Measurements from ENCODE around the gene NLRC5. TPM values are rescaled to one million over a fixed set of nuclear protein-coding genes. Genes with fewer than 3 reads are reported as not detected.
"Not testable (repeated sequence)": the region's sequence is repeated elsewhere in the genome, so short reads cannot be mapped to it uniquely, and the experiment has no call there.

NLRC5 gene
- total RNA-seq, 1 experiment from 2014 or later, result 29.7 TPM

DNA sequence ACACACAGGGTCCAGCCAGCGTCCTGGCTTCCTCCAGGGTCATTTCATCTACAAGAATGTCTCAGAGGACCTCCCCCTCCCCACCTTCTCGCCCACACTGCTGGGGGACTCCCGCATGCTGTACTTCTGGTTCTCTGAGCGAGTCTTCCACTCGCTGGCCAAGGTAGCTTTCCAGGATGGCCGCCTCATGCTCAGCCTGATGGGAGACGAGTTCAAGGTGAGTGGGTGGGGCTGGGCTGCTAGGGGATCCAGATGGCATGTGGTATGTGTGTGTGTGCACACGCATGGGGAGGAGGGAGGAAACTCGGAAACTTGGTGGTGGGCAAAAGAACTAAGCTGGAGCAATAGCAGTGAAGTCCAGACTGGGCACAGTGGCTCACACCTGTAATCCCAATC, 16.1 kb upstream of the NLRC5 start:
- no peak overlapping the region for H3K4me3 ChIP-seq
- TF ChIP-seq EZH2 (IDR thresholded peaks at IDR 0.05; ENCODE audit: low read depth), result no peak
- TF ChIP-seq, protein P1, sequence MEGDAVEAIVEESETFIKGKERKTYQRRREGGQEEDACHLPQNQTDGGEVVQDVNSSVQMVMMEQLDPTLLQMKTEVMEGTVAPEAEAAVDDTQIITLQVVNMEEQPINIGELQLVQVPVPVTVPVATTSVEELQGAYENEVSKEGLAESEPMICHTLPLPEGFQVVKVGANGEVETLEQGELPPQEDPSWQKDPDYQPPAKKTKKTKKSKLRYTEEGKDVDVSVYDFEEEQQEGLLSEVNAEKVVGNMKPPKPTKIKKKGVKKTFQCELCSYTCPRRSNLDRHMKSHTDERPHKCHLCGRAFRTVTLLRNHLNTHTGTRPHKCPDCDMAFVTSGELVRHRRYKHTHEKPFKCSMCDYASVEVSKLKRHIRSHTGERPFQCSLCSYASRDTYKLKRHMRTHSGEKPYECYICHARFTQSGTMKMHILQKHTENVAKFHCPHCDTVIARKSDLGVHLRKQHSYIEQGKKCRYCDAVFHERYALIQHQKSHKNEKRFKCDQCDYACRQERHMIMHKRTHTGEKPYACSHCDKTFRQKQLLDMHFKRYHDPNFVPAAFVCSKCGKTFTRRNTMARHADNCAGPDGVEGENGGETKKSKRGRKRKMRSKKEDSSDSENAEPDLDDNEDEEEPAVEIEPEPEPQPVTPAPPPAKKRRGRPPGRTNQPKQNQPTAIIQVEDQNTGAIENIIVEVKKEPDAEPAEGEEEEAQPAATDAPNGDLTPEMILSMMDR (conservative IDR thresholded peaks at IDR 0.05), result no peak
- H3K4me2 ChIP-seq, result no peak overlapping the region
- no peaks in the 10 kb centered on the region for H3F3A ChIP-seq (ENCODE audit: insufficient read depth, low read depth)
- BruUV-seq (replicated peaks), result no TSS peak
- H3K27me3 ChIP-seq (ENCODE audit: insufficient read depth, low read depth), result no peaks in the 10 kb centered on the region
- no peak overlapping the region for H2AFZ ChIP-seq
- H4K20me1 ChIP-seq (ENCODE audit: insufficient read depth), result no peaks in the 10 kb centered on the region
- no peaks in the 10 kb centered on the region for H3K4me1 ChIP-seq (replicated peaks; ENCODE audit: insufficient read depth)
- H3K36me3 ChIP-seq (ENCODE audit: low read depth), result no peaks in the 10 kb centered on the region
- POLR2A ChIA-PET (ENCODE audit: unreplicated experiment), result no interaction called here
- no peak for DNase-seq
- no peaks in the 10 kb centered on the region for H3K79me2 ChIP-seq (ENCODE audit: low read depth)
- CTCF ChIA-PET, result no interaction called here
- no peak overlapping the region for H3K27ac ChIP-seq
- intact Hi-C loops (cut with micrococcal nuclease; ENCODE audit: unreplicated experiment), result no loop called here
- H3K9me2 ChIP-seq (ENCODE audit: insufficient read depth), result no peaks in the 10 kb centered on the region
- H3K9me3 ChIP-seq (ENCODE audit: insufficient read depth, low read depth), result no peaks in the 10 kb centered on the region

DNA sequence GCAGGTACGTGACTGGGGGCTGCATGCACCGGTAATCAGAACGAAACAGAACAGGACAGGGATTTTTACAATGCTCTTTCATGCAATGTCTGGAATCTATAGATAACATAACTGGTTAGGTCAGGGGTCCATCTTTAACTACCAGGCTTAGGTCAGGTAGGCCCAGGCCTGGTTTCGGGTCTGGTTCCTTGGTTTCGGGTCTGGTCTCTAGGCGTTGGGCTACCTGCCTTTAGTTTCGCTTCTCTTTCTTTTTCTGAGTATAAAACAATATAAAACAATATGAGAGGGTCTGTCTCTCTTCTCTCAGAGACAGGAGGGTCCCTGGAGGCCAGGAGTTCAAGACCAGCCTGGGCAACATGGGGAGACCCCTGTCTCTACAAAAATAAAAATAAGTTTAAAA, 15.5 kb upstream of the NLRC5 start:
- BruUV-seq (replicated peaks), result not testable (repeated sequence)

GRCh38 chr16:56974549-56975300, 14.6 kb upstream of the NLRC5 start:
- intact Hi-C loops (cut with micrococcal nuclease; ENCODE audit: unreplicated experiment), result no loop called here
- Histone ChIP-seq H2AFZ (no peak overlapping the region), H3K36me3 (ENCODE audit: low read depth) (no peaks in the 10 kb centered on the region), H3K4me2 (no peak overlapping the region), H3K4me1 (replicated peaks; ENCODE audit: insufficient read depth) (no peaks in the 10 kb centered on the region), H3K9me2 (ENCODE audit: insufficient read depth) (no peaks in the 10 kb centered on the region), H3K9me3 (ENCODE audit: insufficient read depth, low read depth) (no peaks in the 10 kb centered on the region), H3K27ac (no peak overlapping the region), H3K27me3 (ENCODE audit: insufficient read depth, low read depth) (no peaks in the 10 kb centered on the region), H3K79me2 (ENCODE audit: low read depth) (no peaks in the 10 kb centered on the region), H3K4me3 (no peak overlapping the region), H3F3A (ENCODE audit: insufficient read depth, low read depth) (no peaks in the 10 kb centered on the region), H4K20me1 (ENCODE audit: insufficient read depth) (no peaks in the 10 kb centered on the region)
- ChIA-PET POLR2A (ENCODE audit: unreplicated experiment) (interaction anchor here (0.5 kb wide), 1 partner anchor 558 kb away, joined by 4 read pairs; no protein-coding TSS in a partner anchor), CTCF (no interaction called here)
- DNase-seq, result no peak
- TF ChIP-seq EZH2 (IDR thresholded peaks at IDR 0.05; ENCODE audit: low read depth), result no peak
- TF ChIP-seq, protein P1 (conservative IDR thresholded peaks at IDR 0.05), result no peak
- no TSS peak for BruUV-seq (replicated peaks)

More for the DNA sequence above, 15.5 kb upstream of the NLRC5 start:
- H3K36me3 ChIP-seq (ENCODE audit: low read depth); DNase-seq; H3F3A ChIP-seq (ENCODE audit: insufficient read depth, low read depth); H4K20me1 ChIP-seq (ENCODE audit: insufficient read depth); H3K4me2 ChIP-seq; CTCF ChIA-PET; POLR2A ChIA-PET (ENCODE audit: unreplicated experiment); H3K27ac ChIP-seq; H3K9me3 ChIP-seq (ENCODE audit: insufficient read depth, low read depth); H3K79me2 ChIP-seq (ENCODE audit: low read depth); H3K4me3 ChIP-seq; H3K9me2 ChIP-seq (ENCODE audit: insufficient read depth); intact Hi-C loops (cut with micrococcal nuclease; ENCODE audit: unreplicated experiment); H2AFZ ChIP-seq; H3K27me3 ChIP-seq (ENCODE audit: insufficient read depth, low read depth); H3K4me1 ChIP-seq (replicated peaks; ENCODE audit: insufficient read depth): not testable (repeated sequence)

DNA sequence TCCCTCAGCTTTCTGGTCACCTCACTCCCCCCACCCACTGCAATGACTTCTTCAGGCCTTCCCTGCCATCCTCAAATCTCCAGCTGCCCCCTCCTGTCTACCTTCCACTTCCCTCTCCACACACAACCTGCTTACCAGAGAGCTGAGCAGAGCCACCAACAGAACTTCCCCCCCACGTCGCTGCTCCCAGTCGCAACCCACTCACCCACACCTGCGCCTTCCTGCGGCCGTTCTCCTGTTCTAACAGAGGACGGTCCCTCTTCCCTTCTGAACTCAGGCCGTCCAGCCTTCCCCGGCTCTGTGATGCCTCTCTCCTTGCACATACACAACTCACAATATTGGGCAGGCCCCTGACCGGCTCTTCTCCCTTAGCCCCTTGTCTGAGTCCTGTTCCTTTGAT, 13.6 kb upstream of the NLRC5 start:
- Histone ChIP-seq H4K20me1 (ENCODE audit: insufficient read depth) (no peaks in the 10 kb centered on the region), H3K9me2 (ENCODE audit: insufficient read depth) (no peaks in the 10 kb centered on the region), H3K9me3 (ENCODE audit: insufficient read depth, low read depth) (no peaks in the 10 kb centered on the region), H3K79me2 (ENCODE audit: low read depth) (no peaks in the 10 kb centered on the region), H3K4me1 (replicated peaks; ENCODE audit: insufficient read depth) (no peaks in the 10 kb centered on the region), H3K4me2 (no peak overlapping the region), H3K4me3 (no peak overlapping the region), H3K36me3 (ENCODE audit: low read depth) (no peaks in the 10 kb centered on the region), H2AFZ (no peak overlapping the region), H3K27ac (no peak overlapping the region), H3K27me3 (ENCODE audit: insufficient read depth, low read depth) (no peaks in the 10 kb centered on the region), H3F3A (ENCODE audit: insufficient read depth, low read depth) (no peaks in the 10 kb centered on the region)
- intact Hi-C loops (cut with micrococcal nuclease; ENCODE audit: unreplicated experiment), result no loop called here
- TF ChIP-seq EZH2 (IDR thresholded peaks at IDR 0.05; ENCODE audit: low read depth), result no peak
- TF ChIP-seq, protein P1 (conservative IDR thresholded peaks at IDR 0.05), result no peak
- ChIA-PET POLR2A (ENCODE audit: unreplicated experiment) (no interaction called here), CTCF (no interaction called here)
- BruUV-seq (replicated peaks), result no TSS peak
- no peak for DNase-seq

All from PC-9 (cell line).